ENCODE measurements around the gene RAMACL.

GRCh38 chr6:166605752-166606151 lies 19.3 kb upstream of the RAMACL start:
- TF ChIP-seq CTCF (IDR thresholded peaks at IDR 0.05) = no peak
- TF ChIP-seq EZH2 (IDR thresholded peaks at IDR 0.05; ENCODE audit: borderline replicate concordance, insufficient read depth, low read depth, low read length, poor library complexity, severe bottlenecking) = no peak
